ENCODE measurements around the gene CFAP300. TPM values are rescaled to one million over a fixed set of nuclear protein-coding genes. Genes with fewer than 3 reads are reported as not detected.

Gene CFAP300
- total RNA-seq, 2 experiments from 2014 or later = not detected

DNA sequence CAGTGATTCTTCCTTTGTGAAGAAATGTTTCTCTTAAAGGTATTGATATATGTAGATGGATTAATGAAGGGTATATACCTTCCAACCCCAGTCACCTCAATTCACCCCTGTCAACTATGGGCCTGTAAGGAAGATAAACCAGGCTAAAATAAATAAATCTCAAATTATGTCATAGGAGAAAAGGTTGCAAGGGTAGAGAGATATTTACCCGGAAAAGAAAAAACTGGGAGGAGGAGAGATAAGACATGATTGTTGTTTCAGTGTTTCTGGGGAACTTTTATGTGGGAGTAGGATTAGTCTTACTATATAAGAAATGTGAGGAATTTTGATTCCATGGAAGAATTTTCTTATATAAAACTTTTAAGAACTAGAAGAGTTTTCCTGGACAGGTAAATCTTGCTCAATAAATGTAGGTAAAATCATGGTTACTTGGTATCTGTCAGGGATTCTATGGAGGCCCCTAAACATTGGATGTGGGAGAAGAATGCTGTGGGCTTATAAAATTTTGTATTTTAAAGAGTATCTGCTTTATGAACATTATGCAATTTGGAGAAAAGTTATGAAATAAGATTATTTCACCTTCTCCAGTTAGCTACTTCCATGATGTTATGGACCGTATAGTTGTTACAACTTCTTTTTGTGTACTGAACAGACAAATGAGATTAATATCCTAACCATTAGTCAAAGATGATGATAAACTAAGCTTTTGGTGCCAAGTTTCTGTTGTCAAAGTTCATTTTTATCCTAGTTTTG is 69.4 kb downstream of the CFAP300 start:
- no peaks in the 10 kb centered on the region for H3K9me3 Mint-ChIP-seq
- H3K27ac Mint-ChIP-seq = no peak overlapping the region
- peaks cover 6% of the 10 kb centered on the region for H3K4me1 Mint-ChIP-seq (ENCODE audit: low read depth)
- no peaks in the 10 kb centered on the region for H3K36me3 Mint-ChIP-seq (ENCODE audit: low read depth)
- intact Hi-C loops (cut with micrococcal nuclease) = no loop called here
- H3K4me3 Mint-ChIP-seq = no peak overlapping the region
- CTCF ChIA-PET = no interaction called here
- no peak for DNase-seq
- peaks cover 42% of the 10 kb centered on the region for H3K27me3 Mint-ChIP-seq (ENCODE audit: low read depth)

DNA sequence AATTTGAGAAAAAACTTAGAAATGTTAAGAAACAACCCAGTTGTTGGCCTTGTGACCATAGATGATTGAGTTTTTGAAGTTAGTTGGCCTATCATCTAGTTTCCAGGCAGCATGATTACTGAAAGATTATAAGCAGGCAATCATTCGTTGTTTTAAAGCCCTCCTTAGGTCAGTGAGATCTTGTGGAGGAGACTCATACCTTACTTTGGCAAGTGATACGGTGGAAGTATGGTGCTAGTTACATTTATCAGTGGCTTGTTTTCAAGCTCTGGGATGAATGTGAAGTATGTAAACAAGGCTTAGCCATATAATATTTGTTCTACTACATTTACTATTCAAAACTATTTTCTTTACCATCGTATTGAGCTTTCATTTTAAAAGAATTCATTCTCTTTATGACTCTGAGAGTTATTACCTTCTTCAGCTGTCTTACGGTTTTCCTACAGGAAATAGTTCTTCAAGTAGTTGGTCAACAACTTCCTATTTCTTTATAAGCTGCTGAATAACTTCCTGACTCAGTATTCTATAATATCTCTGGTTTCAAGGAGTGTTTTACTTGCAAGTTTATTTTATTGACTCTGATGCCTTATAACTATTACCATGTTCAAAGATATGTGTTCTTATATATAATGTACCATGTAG is 70.4 kb downstream of the CFAP300 start:
- Mint-ChIP-seq H3K4me3 (no peak overlapping the region), H3K27me3 (ENCODE audit: low read depth) (peaks cover 34% of the 10 kb centered on the region), H3K36me3 (ENCODE audit: low read depth) (no peaks in the 10 kb centered on the region), H3K27ac (no peak overlapping the region), H3K4me1 (ENCODE audit: low read depth) (no peaks in the 10 kb centered on the region), H3K9me3 (no peaks in the 10 kb centered on the region)
- CTCF ChIA-PET = no interaction called here
- intact Hi-C loops (cut with micrococcal nuclease) = no loop called here
- no peak for DNase-seq

- intact Hi-C loops (cut with micrococcal nuclease) = no loop called here
- no peak overlapping the region for H3K4me3 Mint-ChIP-seq
- CTCF ChIA-PET = interaction anchor here (0.7 kb wide), 1 partner anchor 382 kb away, joined by 4 read pairs; no protein-coding TSS in a partner anchor
Measured at GRCh38 chr11:102118937-102119336, 71.7 kb downstream of the CFAP300 start.

GRCh38 chr11:102119997-102120396 is 72.8 kb downstream of the CFAP300 start:
- CTCF ChIA-PET = interaction anchor here (1.1 kb wide), 1 partner anchor 149 kb away, joined by 6 read pairs; no protein-coding TSS in a partner anchor
- DNase-seq = no peak
- intact Hi-C loops (cut with micrococcal nuclease) = no loop called here

More at GRCh38 chr11:102118937-102119336, 71.7 kb downstream of the CFAP300 start:
- Mint-ChIP-seq H3K27ac (no peak overlapping the region), H3K9me3 (no peaks in the 10 kb centered on the region), H3K36me3 (ENCODE audit: low read depth) (no peaks in the 10 kb centered on the region), H3K27me3 (ENCODE audit: low read depth) (peaks cover 29% of the 10 kb centered on the region), H3K4me1 (ENCODE audit: low read depth) (no peaks in the 10 kb centered on the region)
- no peak for DNase-seq

GRCh38 chr11:102120437-102120973 is 73.3 kb downstream of the CFAP300 start:
- Mint-ChIP-seq H3K4me1 (ENCODE audit: low read depth) (no peaks in the 10 kb centered on the region), H3K36me3 (ENCODE audit: low read depth) (no peaks in the 10 kb centered on the region), H3K9me3 (no peaks in the 10 kb centered on the region), H3K27ac (no peak overlapping the region), H3K27me3 (ENCODE audit: low read depth) (peaks cover 24% of the 10 kb centered on the region), H3K4me3 (no peak overlapping the region)
- CTCF ChIA-PET = interaction anchor here (1.1 kb wide), 1 partner anchor 148 kb away, joined by 6 read pairs; no protein-coding TSS in a partner anchor
- intact Hi-C loops (cut with micrococcal nuclease) = no loop called here
- no peak for DNase-seq

More at GRCh38 chr11:102119997-102120396, 72.8 kb downstream of the CFAP300 start:
- Mint-ChIP-seq H3K4me1 (ENCODE audit: low read depth) (no peaks in the 10 kb centered on the region), H3K27ac (no peak overlapping the region), H3K9me3 (no peaks in the 10 kb centered on the region), H3K27me3 (ENCODE audit: low read depth) (peaks cover 28% of the 10 kb centered on the region), H3K36me3 (ENCODE audit: low read depth) (no peaks in the 10 kb centered on the region), H3K4me3 (no peak overlapping the region)

- intact Hi-C loops (cut with micrococcal nuclease) = no loop called here
Measured at GRCh38 chr11:102121329-102121728, 74.1 kb downstream of the CFAP300 start.

More at GRCh38 chr11:102121329-102121728, 74.1 kb downstream of the CFAP300 start:
- H3K27me3 Mint-ChIP-seq (ENCODE audit: low read depth) = peaks cover 20% of the 10 kb centered on the region
- no peak overlapping the region for H3K4me3 Mint-ChIP-seq
- no peak overlapping the region for H3K27ac Mint-ChIP-seq
- no peak for DNase-seq
- no peaks in the 10 kb centered on the region for H3K9me3 Mint-ChIP-seq
- CTCF ChIA-PET = no interaction called here
- H3K4me1 Mint-ChIP-seq (ENCODE audit: low read depth) = no peaks in the 10 kb centered on the region
- no peaks in the 10 kb centered on the region for H3K36me3 Mint-ChIP-seq (ENCODE audit: low read depth)

Other genes with a start within 250 kb of the CFAP300 start
- 1 to 10 TPM; 1.1 to 1.2 TPM for gene CEP126, start 132.4 kb upstream of the CFAP300 start, total RNA-seq
- gene ANGPTL5, start 130.9 kb upstream of the CFAP300 start, total RNA-seq = not detected
- gene YAP1, start 63.0 kb downstream of the CFAP300 start, total RNA-seq = 1 to 10 TPM; 1.1 to 1.5 TPM

Data from activated naive CD4-positive, alpha-beta T cell treated with anti-CD3 and anti-CD28 coated beads for 36 hours (primary cell).